Sigmoid colon (tissue), 7 donors: ENCODE data around the gene RAB11FIP3. TPM values are rescaled to one million over a fixed set of nuclear protein-coding genes. Genes with fewer than 3 reads are reported as not detected.

Experiments
- DNase-seq: peaks from one replicate; pipeline ENCODE4 v3.0.0-alpha.2; 2019
- H3K27ac ChIP-seq, 4 donors: fragments of 200-600 bp; sonication (generic); one replicate each; pipeline ENCODE4 v1.5.1; 2016 to 2019; ENCODE audit warnings: mild to moderate bottlenecking in 1 of 4
- H3K27me3 ChIP-seq, 3 donors: fragments of 200-600 bp; sonication (generic); one replicate each; pipeline ENCODE4 v1.5.1; 2019; ENCODE audit warnings: mild to moderate bottlenecking in 1 of 3
- H3K36me3 ChIP-seq, 4 donors: fragments of 200-600 bp; sonication (generic); one replicate each; pipeline ENCODE4 v1.5.1; 2016 to 2019
- H3K4me1 ChIP-seq, 4 donors: fragments of 200-600 bp; sonication (generic); one replicate each; pipeline ENCODE4 v1.5.1; 2017 to 2019
- H3K4me3 ChIP-seq, 4 donors: fragments of 200-600 bp; sonication (generic); one replicate each; pipeline ENCODE4 v1.5.1; 2017 to 2019; ENCODE audit warnings: mild to moderate bottlenecking in 2 of 4, moderate library complexity in 1 of 4
- H3K9me3 ChIP-seq, 4 donors: fragments of 200-600 bp in 3 of 4; sonication (generic) in 3 of 4; one replicate each; pipeline versions ENCODE4 v1.5.1 to v1.6.1; 2013 to 2019
- EP300 ChIP-seq, 4 donors: sonication (generic); formaldehyde crosslinking; IDR thresholded peaks; one replicate each; pipeline ENCODE4 v1.6.1; 2017; ENCODE audit warnings: antibody characterized with exemption in 4 of 4
- POLR2A ChIP-seq, 2 donors: fragments of 450-650 bp; IDR thresholded peaks; one replicate each; pipeline ENCODE4 v1.6.1; 2016; ENCODE audit warnings: antibody characterized with exemption in 2 of 2, mild to moderate bottlenecking in 2 of 2, moderate library complexity in 2 of 2
- POLR2AphosphoS5 ChIP-seq, 4 donors: sonication (generic); formaldehyde crosslinking; IDR thresholded peaks; one replicate each; pipeline ENCODE4 v1.6.1; 2017; ENCODE audit warnings: antibody characterized with exemption in 4 of 4
- WGBS, 2 donors: extraction: QIAGEN DNeasy Blood & Tissue Kit; methylation state at CpG; one replicate each; pipeline ENCODE4 v1.1.7; 2013; 5-methylcytosine and 5-hydroxymethylcytosine counted together
- intact Hi-C: fragments of 100-400 bp; cut with DNase I; formaldehyde crosslinking; loops from one replicate; pipeline ENCODE4 v1.15.1; 2023
- polyA plus RNA-seq, 3 donors: library from polyadenylated mRNA; stranded (reverse); fragments of 200-250 nt; gene quantifications; one replicate each; pipeline ENCODE4 v1.2.3, GENCODE V29; 2013
- total RNA-seq, 4 donors: library from RNA; depleted of rRNA; stranded (reverse); fragments of >200 nt; gene quantifications; one replicate each; pipeline ENCODE4 v1.1.0, GENCODE V29; 2016
- TF ChIP-seq, protein P1 (sequence below), 4 experiments: fragments of 450-650 bp in 3 of 4; fragments of 200-600 bp in 1 of 4; IDR thresholded peaks; one replicate each; pipeline ENCODE4 v1.5.1; 2016 to 2019; ENCODE audit warnings: antibody characterized with exemption in 4 of 4, mild to moderate bottlenecking in 3 of 4, moderate library complexity in 2 of 4
- donor health status: healthy with polysubstance abuse.
- donor health status: Bipolar disorder and iron deficiency.
- donor health status: healthy.

RAB11FIP3 gene
- total and polyA plus RNA-seq, 7 donors: 10.6 to 44.9 (median 21.4) TPM

DNA sequence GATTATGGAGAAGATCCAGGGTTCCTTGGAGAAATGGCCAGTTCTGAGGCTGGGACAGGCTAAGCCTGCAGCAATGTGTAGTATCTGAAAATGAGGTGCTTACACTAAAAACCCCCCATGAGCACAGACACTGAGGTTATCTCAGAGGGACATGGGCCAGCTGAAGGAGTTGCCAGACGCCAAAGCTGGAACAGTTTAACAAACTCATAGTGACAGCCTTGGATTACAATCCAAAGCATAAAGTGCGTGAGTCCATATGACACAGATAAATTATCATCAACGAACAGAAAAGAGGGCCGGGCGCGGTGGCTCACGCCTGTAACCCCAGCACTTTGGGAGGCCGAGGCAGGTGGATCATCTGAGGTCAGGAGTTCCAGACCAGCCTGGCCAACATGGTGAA lies 90.9 kb downstream of the RAB11FIP3 start:
- WGBS, 2 donors: 96% methylated on average over 8 of the region's 8 CpGs
- Histone ChIP-seq H3K4me3 (no peak overlapping the region), H3K27me3 (no peaks in the 10 kb centered on the region), H3K9me3 (no peaks in the 10 kb centered on the region), H3K4me1 (no peaks in the 10 kb centered on the region), H3K36me3 (peaks cover 8 to 53% (median 21%) of the 10 kb centered on the region in 4 donors), H3K27ac (no peak overlapping the region)
- intact Hi-C loops: no loop called here
- no peak for DNase-seq
- no peak for TF ChIP-seq POLR2A (IDR thresholded peaks at IDR 0.05)
- TF ChIP-seq, protein P1, sequence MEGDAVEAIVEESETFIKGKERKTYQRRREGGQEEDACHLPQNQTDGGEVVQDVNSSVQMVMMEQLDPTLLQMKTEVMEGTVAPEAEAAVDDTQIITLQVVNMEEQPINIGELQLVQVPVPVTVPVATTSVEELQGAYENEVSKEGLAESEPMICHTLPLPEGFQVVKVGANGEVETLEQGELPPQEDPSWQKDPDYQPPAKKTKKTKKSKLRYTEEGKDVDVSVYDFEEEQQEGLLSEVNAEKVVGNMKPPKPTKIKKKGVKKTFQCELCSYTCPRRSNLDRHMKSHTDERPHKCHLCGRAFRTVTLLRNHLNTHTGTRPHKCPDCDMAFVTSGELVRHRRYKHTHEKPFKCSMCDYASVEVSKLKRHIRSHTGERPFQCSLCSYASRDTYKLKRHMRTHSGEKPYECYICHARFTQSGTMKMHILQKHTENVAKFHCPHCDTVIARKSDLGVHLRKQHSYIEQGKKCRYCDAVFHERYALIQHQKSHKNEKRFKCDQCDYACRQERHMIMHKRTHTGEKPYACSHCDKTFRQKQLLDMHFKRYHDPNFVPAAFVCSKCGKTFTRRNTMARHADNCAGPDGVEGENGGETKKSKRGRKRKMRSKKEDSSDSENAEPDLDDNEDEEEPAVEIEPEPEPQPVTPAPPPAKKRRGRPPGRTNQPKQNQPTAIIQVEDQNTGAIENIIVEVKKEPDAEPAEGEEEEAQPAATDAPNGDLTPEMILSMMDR (IDR thresholded peaks at IDR 0.05): no peak
- no peak for TF ChIP-seq EP300 (IDR thresholded peaks at IDR 0.05)
- no peak for TF ChIP-seq POLR2AphosphoS5 (IDR thresholded peaks at IDR 0.05)

DNA sequence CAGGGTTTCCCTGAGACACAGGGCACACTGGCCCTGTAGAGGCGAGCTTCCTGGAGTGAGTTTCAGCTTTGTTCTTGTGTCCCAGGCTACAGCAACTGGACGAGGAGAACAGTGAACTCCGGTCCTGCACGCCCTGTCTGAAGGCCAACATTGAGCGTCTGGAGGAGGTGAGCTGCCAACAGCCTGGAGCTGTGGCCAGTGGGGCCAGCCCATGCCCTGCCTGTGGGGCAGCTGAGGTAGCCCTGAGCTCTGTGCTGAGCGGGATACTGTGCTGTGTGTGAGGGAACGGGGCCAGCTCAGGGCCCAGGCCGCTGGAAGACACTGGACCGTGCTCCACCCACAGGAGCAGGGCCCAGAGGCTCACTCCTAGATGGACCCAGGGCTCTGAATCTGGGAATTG lies 93.4 kb downstream of the RAB11FIP3 start:
- Histone ChIP-seq H3K4me3 (no peak overlapping the region), H3K36me3 (peaks cover 8 to 53% (median 21%) of the 10 kb centered on the region in 4 donors), H3K27ac (no peak overlapping the region), H3K4me1 (peaks cover 0 to under 1% (median 0%) of the 10 kb centered on the region in 4 donors), H3K9me3 (no peaks in the 10 kb centered on the region), H3K27me3 (no peaks in the 10 kb centered on the region)
- intact Hi-C loops: no loop called here
- TF ChIP-seq POLR2A (IDR thresholded peaks at IDR 0.05) (no peak), EP300 (IDR thresholded peaks at IDR 0.05) (no peak), POLR2AphosphoS5 (IDR thresholded peaks at IDR 0.05) (no peak)
- TF ChIP-seq, protein P1 (IDR thresholded peaks at IDR 0.05): no peak
- 87 to 93% methylated on average over 9 of the region's 9 CpGs for WGBS, 2 donors
- DNase-seq: no peak

DNA sequence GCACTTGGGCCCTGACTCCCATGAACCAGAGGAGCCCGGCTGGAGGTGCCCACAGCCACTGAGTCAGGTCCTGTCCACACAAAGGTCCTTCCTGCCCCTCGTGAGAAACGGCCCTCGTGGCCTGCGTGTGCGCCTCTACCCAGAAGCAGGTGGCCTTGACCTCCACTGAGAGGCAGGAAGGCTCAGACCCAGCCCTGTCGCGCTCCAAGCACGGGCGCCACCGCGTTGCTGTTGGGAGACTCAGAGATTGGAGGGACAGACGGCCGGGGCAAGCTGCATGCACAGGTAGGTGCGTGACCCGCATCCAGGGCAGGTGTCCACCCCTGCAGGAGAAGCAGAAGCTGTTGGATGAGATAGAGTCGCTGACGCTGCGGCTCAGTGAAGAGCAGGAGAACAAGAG lies 94.0 kb downstream of the RAB11FIP3 start:
- TF ChIP-seq POLR2A (IDR thresholded peaks at IDR 0.05) (no peak), POLR2AphosphoS5 (IDR thresholded peaks at IDR 0.05) (no peak), EP300 (IDR thresholded peaks at IDR 0.05) (no peak)
- TF ChIP-seq, protein P1 (IDR thresholded peaks at IDR 0.05): no peak
- WGBS, 2 donors: 93 to 95% methylated on average over 19 of the region's 19 CpGs
- H3K27ac ChIP-seq: no peak overlapping the region
- H3K4me3 ChIP-seq: no peak overlapping the region
- intact Hi-C loops: no loop called here
- no peaks in the 10 kb centered on the region for H3K27me3 ChIP-seq
- peaks cover 0 to 5% (median 0%) of the 10 kb centered on the region in 4 donors for H3K4me1 ChIP-seq
- no peaks in the 10 kb centered on the region for H3K9me3 ChIP-seq
- no peak for DNase-seq
- peaks cover 8 to 53% (median 21%) of the 10 kb centered on the region in 4 donors for H3K36me3 ChIP-seq

DNA sequence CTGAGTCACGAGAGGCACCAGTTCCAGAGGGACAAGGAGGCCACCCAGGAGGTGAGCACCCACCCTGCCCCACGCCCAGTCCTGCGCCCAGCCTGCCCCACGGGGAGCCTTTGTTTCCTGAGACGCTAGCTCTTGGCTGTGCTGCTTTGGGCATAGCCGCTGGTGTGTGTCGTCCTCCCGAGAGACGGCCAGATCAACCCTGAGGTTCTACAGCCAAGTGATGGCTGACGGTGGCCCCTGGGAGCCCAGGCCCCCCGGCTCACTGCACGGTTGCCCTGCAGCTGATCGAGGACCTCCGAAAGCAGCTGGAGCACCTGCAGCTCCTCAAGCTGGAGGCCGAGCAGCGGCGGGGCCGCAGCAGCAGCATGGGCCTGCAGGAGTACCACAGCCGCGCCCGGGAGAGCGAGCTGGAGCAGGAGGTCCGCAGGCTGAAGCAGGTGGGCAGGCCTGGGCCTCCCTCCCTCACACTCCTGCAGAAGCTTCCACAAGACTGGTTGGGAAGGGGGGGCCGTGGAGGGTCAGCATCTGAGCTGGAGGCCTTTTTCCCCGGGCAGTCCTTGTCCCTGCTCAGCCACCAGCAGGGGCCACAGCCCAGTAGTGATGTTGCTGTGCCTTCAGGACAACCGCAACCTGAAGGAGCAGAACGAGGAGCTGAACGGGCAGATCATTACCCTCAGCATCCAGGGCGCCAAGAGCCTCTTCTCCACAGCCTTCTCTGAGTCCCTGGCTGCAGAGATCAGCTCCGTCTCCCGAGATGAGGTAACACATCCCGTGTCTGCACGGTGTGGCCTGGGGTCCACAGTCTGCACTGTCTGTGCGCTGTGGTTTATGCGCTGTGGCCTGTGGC lies 94.6 kb downstream of the RAB11FIP3 start:
- no peak for TF ChIP-seq POLR2AphosphoS5 (IDR thresholded peaks at IDR 0.05)
- TF ChIP-seq EP300 (IDR thresholded peaks at IDR 0.05): no peak
- no peak for TF ChIP-seq POLR2A (IDR thresholded peaks at IDR 0.05)
- TF ChIP-seq, protein P1 (IDR thresholded peaks at IDR 0.05): no peak
- no peaks in the 10 kb centered on the region for H3K9me3 ChIP-seq
- DNase-seq: no peak

More for the DNA sequence above, 94.6 kb downstream of the RAB11FIP3 start:
- 92 to 93% methylated on average over 35 of the region's 35 CpGs for WGBS, 2 donors
- no peaks in the 10 kb centered on the region for H3K27me3 ChIP-seq
- peaks cover 0 to 12% (median under 1%) of the 10 kb centered on the region in 4 donors for H3K4me1 ChIP-seq
- H3K4me3 ChIP-seq: no peak overlapping the region
- intact Hi-C loops: no loop called here
- peaks cover 8 to 48% (median 21%) of the 10 kb centered on the region in 4 donors for H3K36me3 ChIP-seq
- no peak overlapping the region for H3K27ac ChIP-seq
